Heart left ventricle (tissue), 13 donors: ENCODE data around the gene TNFSF4.

Experiments used
- POLR2A ChIP-seq, 2 donors: fragments of 450-650 bp; IDR thresholded peaks; one replicate each; pipeline ENCODE4 v1.6.1; 2017; ENCODE audit warnings: antibody characterized with exemption in 2 of 2, mild to moderate bottlenecking in 2 of 2, moderate library complexity in 2 of 2
- TF ChIP-seq, protein P1 (sequence below), 12 donors: fragments of 200-600 bp; sonication (generic) in 4 of 12; IDR thresholded peaks; one replicate each; pipeline versions ENCODE4 v1.5.0 to v1.8.0; 2018 to 2022; ENCODE audit warnings: antibody characterized with exemption in 12 of 12, mild to moderate bottlenecking in 5 of 12
- donor health status: ischemic (EF 13 %, LVEDD 7.1; RV severe dilation, severe dysfunction).
- donor health status: DM: no; HTN: yes; CAD: no.
- donor health status: DM: no; HTN: no; CAD: no.
- donor health status: ischemic (EF 25% LVEDD 6.9; RV normal size, moderate dysfunction).
- donor health status: ischemic (EF 25% LVEDD 5.7; RV mildly dilated, moderate dysfunction).
- donor health status: ischemic (EF 35%, LVEDD 5.7; RV mildly dilated, moderate dysfunction).
- donor health status: nonischemic (EF 11% LVEDD 7.7; RV severe dilation, severe dysfunction).
- donor health status: DM: yes; HTN: yes; CAD: no.
- donor health status: PGD.
- donor health status: ischemic (EF 29% LVEDD 5.4; RV normal size, mild dysfunction).
- donor health status: nonischemic (EF 23%, LVEDD 6.1; RV moderate dilation, normal function).

DNA sequence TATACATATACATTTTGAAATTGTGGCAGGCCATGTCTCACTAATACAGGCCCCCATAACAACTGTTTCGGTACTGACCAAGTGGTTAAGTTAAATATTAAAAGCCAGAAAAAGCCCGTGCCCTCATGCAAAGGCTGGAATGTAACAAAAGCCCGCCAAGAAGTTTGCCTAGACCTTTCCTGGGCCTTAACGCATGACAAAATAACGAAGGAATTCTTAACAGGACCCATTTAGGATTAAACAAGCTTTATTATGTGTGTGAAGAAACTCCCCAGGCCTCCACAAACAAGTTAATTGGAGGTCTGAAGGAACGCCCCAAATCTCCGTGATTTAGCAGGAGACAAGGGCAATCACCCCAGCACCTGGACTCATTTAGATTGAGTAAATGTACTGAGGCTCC lies 42.4 kb downstream of the TNFSF4 start:
- TF ChIP-seq, protein P1, sequence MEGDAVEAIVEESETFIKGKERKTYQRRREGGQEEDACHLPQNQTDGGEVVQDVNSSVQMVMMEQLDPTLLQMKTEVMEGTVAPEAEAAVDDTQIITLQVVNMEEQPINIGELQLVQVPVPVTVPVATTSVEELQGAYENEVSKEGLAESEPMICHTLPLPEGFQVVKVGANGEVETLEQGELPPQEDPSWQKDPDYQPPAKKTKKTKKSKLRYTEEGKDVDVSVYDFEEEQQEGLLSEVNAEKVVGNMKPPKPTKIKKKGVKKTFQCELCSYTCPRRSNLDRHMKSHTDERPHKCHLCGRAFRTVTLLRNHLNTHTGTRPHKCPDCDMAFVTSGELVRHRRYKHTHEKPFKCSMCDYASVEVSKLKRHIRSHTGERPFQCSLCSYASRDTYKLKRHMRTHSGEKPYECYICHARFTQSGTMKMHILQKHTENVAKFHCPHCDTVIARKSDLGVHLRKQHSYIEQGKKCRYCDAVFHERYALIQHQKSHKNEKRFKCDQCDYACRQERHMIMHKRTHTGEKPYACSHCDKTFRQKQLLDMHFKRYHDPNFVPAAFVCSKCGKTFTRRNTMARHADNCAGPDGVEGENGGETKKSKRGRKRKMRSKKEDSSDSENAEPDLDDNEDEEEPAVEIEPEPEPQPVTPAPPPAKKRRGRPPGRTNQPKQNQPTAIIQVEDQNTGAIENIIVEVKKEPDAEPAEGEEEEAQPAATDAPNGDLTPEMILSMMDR (IDR thresholded peaks at IDR 0.05): no peak
- no peak for TF ChIP-seq POLR2A (IDR thresholded peaks at IDR 0.05)
